DOHH2 (cell line): ENCODE data around the gene FHOD3.

Experiments used
- H3F3A ChIP-seq: fragments of 200-600 bp; sonication (generic), shearing (Covaris generic); 2 replicates; pipeline ENCODE4 v1.6.0; 2016; ENCODE audit warnings: antibody characterized with exemption, mild to moderate bottlenecking; ENCODE audit not compliant: control insufficient read depth, insufficient read depth
- H3K27ac ChIP-seq: fragments of 200-600 bp; sonication (generic); 2 replicates; pipeline ENCODE4 v1.5.1; 2014; ENCODE audit warnings: low read depth, mild to moderate bottlenecking, low read length, moderate library complexity
- H3K27me3 ChIP-seq: fragments of 200-600 bp; sonication (generic); 2 replicates; pipeline ENCODE4 v1.6.1; 2014; ENCODE audit warnings: mild to moderate bottlenecking, low read length, mixed read lengths; ENCODE audit not compliant: control insufficient read depth
- H3K36me3 ChIP-seq: fragments of 200-600 bp; sonication (generic); 2 replicates; pipeline ENCODE4 v1.6.1; 2014; ENCODE audit warnings: mild to moderate bottlenecking, low read length, moderate library complexity, mixed read lengths; ENCODE audit not compliant: control insufficient read depth
- H3K4me1 ChIP-seq: fragments of 200-600 bp; sonication (generic); 2 replicates; pipeline ENCODE4 v1.6.1; 2014; ENCODE audit warnings: mild to moderate bottlenecking, low read length, mixed read lengths; ENCODE audit not compliant: control insufficient read depth
- H3K4me2 ChIP-seq: fragments of 200-600 bp; sonication (generic); 2 replicates; pipeline ENCODE4 v1.6.0; 2014; ENCODE audit warnings: mild to moderate bottlenecking, low read length, moderate library complexity
- H3K4me3 ChIP-seq: fragments of 200-600 bp; sonication (generic); 2 replicates; pipeline ENCODE4 v1.5.1; 2014; ENCODE audit warnings: mild to moderate bottlenecking, low read length, mixed read lengths
- H3K79me2 ChIP-seq: fragments of 200-600 bp; sonication (generic); 2 replicates; pipeline ENCODE4 v1.6.1; 2014; ENCODE audit warnings: mild to moderate bottlenecking, low read length, mixed read lengths; ENCODE audit not compliant: control insufficient read depth
- H3K9me2 ChIP-seq: fragments of 200-600 bp; sonication (generic); replicated peaks from 2 replicates; pipeline ENCODE4 v1.6.1; 2014; ENCODE audit warnings: mild to moderate bottlenecking, low read length, mixed read lengths; ENCODE audit not compliant: control insufficient read depth
- H3K9me3 ChIP-seq: fragments of 200-600 bp; sonication (generic); 2 replicates; pipeline ENCODE4 v1.6.1; 2014; ENCODE audit warnings: antibody characterized with exemption, low read length, mixed read lengths; ENCODE audit not compliant: control insufficient read depth, insufficient read depth
- H4K20me1 ChIP-seq: fragments of 200-600 bp; sonication (generic); 2 replicates; pipeline ENCODE4 v1.6.0; 2014; ENCODE audit warnings: low read depth, mild to moderate bottlenecking, antibody characterized with exemption, low read length, moderate library complexity; ENCODE audit not compliant: control insufficient read depth, insufficient read depth
- CTCF ChIP-seq: fragments of 200-600 bp; sonication (generic); IDR thresholded peaks from one replicate; pipeline ENCODE4 v1.5.1; 2014; ENCODE audit warnings: antibody characterized with exemption, mild to moderate bottlenecking, low read depth, low read length; ENCODE audit not compliant: poor library complexity, severe bottlenecking
- EZH2phosphoT487 ChIP-seq: fragments of 200-600 bp; sonication (generic); IDR thresholded peaks from 2 replicates; pipeline ENCODE4 v1.6.1; 2017; ENCODE audit warnings: borderline replicate concordance, mild to moderate bottlenecking, antibody characterized with exemption, low read length, moderate library complexity, mixed read lengths

The FHOD3 gene

GRCh38 chr18:36274083-36274715, 23.3 kb upstream of the FHOD3 start:
- Histone ChIP-seq H3F3A (no peaks in the 10 kb centered on the region), H4K20me1 (no peaks in the 10 kb centered on the region), H3K79me2 (no peaks in the 10 kb centered on the region), H3K4me3 (no peak overlapping the region), H3K36me3 (no peaks in the 10 kb centered on the region), H3K4me2 (no peak overlapping the region), H3K27me3 (peaks cover 11% of the 10 kb centered on the region), H3K27ac (no peak overlapping the region), H3K4me1 (no peaks in the 10 kb centered on the region), H3K9me2 (no peaks in the 10 kb centered on the region), H3K9me3 (no peaks in the 10 kb centered on the region)
- no peak for TF ChIP-seq CTCF
- TF ChIP-seq EZH2phosphoT487: no peak

GRCh38 chr18:36275561-36275960, 22.0 kb upstream of the FHOD3 start:
- Histone ChIP-seq H3K4me3 (no peak overlapping the region), H3K79me2 (no peaks in the 10 kb centered on the region), H3K9me2 (no peaks in the 10 kb centered on the region), H3K36me3 (no peaks in the 10 kb centered on the region), H3F3A (no peaks in the 10 kb centered on the region), H3K27ac (no peak overlapping the region), H4K20me1 (no peaks in the 10 kb centered on the region), H3K27me3 (peaks cover 19% of the 10 kb centered on the region), H3K4me2 (no peak overlapping the region), H3K4me1 (no peaks in the 10 kb centered on the region), H3K9me3 (no peaks in the 10 kb centered on the region)
- TF ChIP-seq CTCF (no peak), EZH2phosphoT487 (no peak)

- Histone ChIP-seq H3K4me1 (no peaks in the 10 kb centered on the region), H3K79me2 (no peaks in the 10 kb centered on the region)
These were observed 18.5 kb upstream of the FHOD3 start for GRCh38 chr18:36279001-36279400.

More at GRCh38 chr18:36279001-36279400, 18.5 kb upstream of the FHOD3 start:
- Histone ChIP-seq H4K20me1 (no peaks in the 10 kb centered on the region), H3K9me2 (no peaks in the 10 kb centered on the region), H3K27ac (no peak overlapping the region), H3K4me3 (no peak overlapping the region), H3K36me3 (no peaks in the 10 kb centered on the region), H3K27me3 (peaks cover 22% of the 10 kb centered on the region), H3K9me3 (no peaks in the 10 kb centered on the region), H3K4me2 (no peak overlapping the region), H3F3A (no peaks in the 10 kb centered on the region)
- no peak for TF ChIP-seq CTCF
